Tibial nerve (tissue), 4 donors: ENCODE results near the gene SMIM35. TPM values are rescaled to one million over a fixed set of nuclear protein-coding genes. Genes with fewer than 3 reads are reported as not detected.

Source experiments
- DNase-seq, 2 donors: peaks; one replicate each; pipeline ENCODE4 v3.0.0-alpha.2; 2019; ENCODE audit warnings: low spot score in 2 of 2
- H3K27ac ChIP-seq, 4 donors: fragments of 200-600 bp; sonication (generic) in 3 of 4; one replicate each; pipeline ENCODE4 v1.5.1; 2017 to 2019; ENCODE audit warnings: mild to moderate bottlenecking in 1 of 4
- H3K27me3 ChIP-seq, 2 donors: fragments of 200-600 bp; sonication (generic) in 1 of 2; one replicate each; pipeline versions ENCODE4 v1.5.1 to v1.6.0; 2017 to 2019
- H3K36me3 ChIP-seq, 3 donors: fragments of 200-600 bp; sonication (generic); one replicate each; pipeline ENCODE4 v1.5.1; 2018 to 2019
- H3K4me1 ChIP-seq, 4 donors: fragments of 200-600 bp; sonication (generic) in 3 of 4; one replicate each; pipeline ENCODE4 v1.5.1; 2017 to 2019
- H3K4me3 ChIP-seq, 4 donors: fragments of 200-600 bp; sonication (generic) in 3 of 4; one replicate each; pipeline ENCODE4 v1.5.1; 2017 to 2019; ENCODE audit warnings: mild to moderate bottlenecking in 1 of 4, moderate library complexity in 1 of 4
- H3K9me3 ChIP-seq, 4 donors: fragments of 200-600 bp; sonication (generic) in 3 of 4; one replicate each; pipeline ENCODE4 v1.5.1; 2017 to 2019
- CTCF ChIP-seq, 5 experiments: fragments of 200-600 bp in 3 of 5; fragments of 450-650 bp in 2 of 5; sonication (generic) in 3 of 5; IDR thresholded peaks; one replicate each; pipeline ENCODE4 v1.5.1; 2016 to 2019; ENCODE audit warnings: antibody characterized with exemption in 5 of 5, mild to moderate bottlenecking in 3 of 5, moderate library complexity in 2 of 5
- EP300 ChIP-seq, 2 donors: sonication (generic); formaldehyde crosslinking; IDR thresholded peaks; one replicate each; pipeline ENCODE4 v1.6.1; 2017; ENCODE audit warnings: antibody characterized with exemption in 2 of 2, mild to moderate bottlenecking in 1 of 2
- POLR2A ChIP-seq, 2 donors: fragments of 450-650 bp; IDR thresholded peaks; one replicate each; pipeline ENCODE4 v1.6.1; 2017; ENCODE audit warnings: antibody characterized with exemption in 2 of 2, mild to moderate bottlenecking in 2 of 2, moderate library complexity in 2 of 2
- WGBS, 2 donors: methylation state at CpG; one replicate each; pipeline ENCODE4 v1.1.5; 2018; 5-methylcytosine and 5-hydroxymethylcytosine counted together
- total RNA-seq, 4 donors: library from RNA; depleted of rRNA; stranded (reverse); fragments of >200 nt; gene quantifications; one replicate each; pipeline ENCODE4 v1.1.0, GENCODE V29; 2016

SMIM35 gene
- total RNA-seq, 4 donors from 2014 or later: not detected

- peaks cover 0 to 10% (median 0%) of the 10 kb centered on the region in 4 donors for H3K4me1 ChIP-seq
- no peaks in the 10 kb centered on the region for H3K36me3 ChIP-seq
- no peak overlapping the region for H3K27ac ChIP-seq
- WGBS, 2 donors: 60 to 66% methylated on average over 4 of the region's 4 CpGs
- H3K9me3 ChIP-seq: peaks cover 0 to 22% (median 4%) of the 10 kb centered on the region in 4 donors
- no peak for DNase-seq
- H3K4me3 ChIP-seq: no peak overlapping the region
- no peaks in the 10 kb centered on the region for H3K27me3 ChIP-seq
- TF ChIP-seq CTCF (IDR thresholded peaks at IDR 0.05): no peak
- no peak for TF ChIP-seq POLR2A (IDR thresholded peaks at IDR 0.05)
- TF ChIP-seq EP300 (IDR thresholded peaks at IDR 0.05): no peak
Observed at GRCh38 chr11:118017631-118018315, 69.0 kb downstream of the SMIM35 start.

- H3K27me3 ChIP-seq: no peaks in the 10 kb centered on the region
- peaks cover 0 to 22% (median 4%) of the 10 kb centered on the region in 4 donors for H3K9me3 ChIP-seq
- peaks cover 0 to 17% (median 0%) of the 10 kb centered on the region in 4 donors for H3K4me1 ChIP-seq
- no peak overlapping the region for H3K4me3 ChIP-seq
- no peaks in the 10 kb centered on the region for H3K36me3 ChIP-seq
- WGBS, 2 donors: 65 to 67% methylated on average over 3 of the region's 3 CpGs
- no peak for DNase-seq
- H3K27ac ChIP-seq: no peak overlapping the region
- no peak for TF ChIP-seq POLR2A (IDR thresholded peaks at IDR 0.05)
- TF ChIP-seq EP300 (IDR thresholded peaks at IDR 0.05): no peak
- no peak for TF ChIP-seq CTCF (IDR thresholded peaks at IDR 0.05)
Observed at GRCh38 chr11:118017111-118017510, 69.7 kb downstream of the SMIM35 start.

DNA sequence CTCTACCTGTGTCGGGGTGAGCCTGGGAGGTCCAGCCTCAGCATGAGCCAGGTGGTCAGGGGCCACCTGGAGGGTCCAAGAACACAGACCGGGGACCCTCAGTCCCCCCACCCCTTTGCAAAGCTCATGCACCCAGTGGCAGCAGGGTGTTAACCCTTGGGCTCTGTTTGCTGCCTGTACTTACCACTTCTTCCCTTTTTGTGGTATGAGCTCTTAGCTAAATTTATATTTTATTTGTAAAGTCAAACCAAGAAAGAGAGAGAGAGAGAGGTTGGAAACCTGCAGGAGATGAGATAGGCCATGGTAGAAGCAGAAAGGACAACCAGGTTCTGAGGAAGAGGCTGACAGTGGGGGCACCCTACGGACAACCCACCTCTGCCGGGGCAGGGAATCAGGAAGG is 70.7 kb downstream of the SMIM35 start:
- Histone ChIP-seq H3K27me3 (no peaks in the 10 kb centered on the region), H3K27ac (no peak overlapping the region), H3K4me3 (no peak overlapping the region), H3K36me3 (no peaks in the 10 kb centered on the region), H3K4me1 (peaks cover 0 to 25% (median 0%) of the 10 kb centered on the region in 4 donors), H3K9me3 (peaks cover 0 to 17% (median under 1%) of the 10 kb centered on the region in 4 donors)
- no peak for DNase-seq
- TF ChIP-seq CTCF (IDR thresholded peaks at IDR 0.05) (no peak), POLR2A (IDR thresholded peaks at IDR 0.05) (no peak), EP300 (IDR thresholded peaks at IDR 0.05) (no peak)
- WGBS, 2 donors: 63 to 77% methylated on average over 4 of the region's 4 CpGs

DNA sequence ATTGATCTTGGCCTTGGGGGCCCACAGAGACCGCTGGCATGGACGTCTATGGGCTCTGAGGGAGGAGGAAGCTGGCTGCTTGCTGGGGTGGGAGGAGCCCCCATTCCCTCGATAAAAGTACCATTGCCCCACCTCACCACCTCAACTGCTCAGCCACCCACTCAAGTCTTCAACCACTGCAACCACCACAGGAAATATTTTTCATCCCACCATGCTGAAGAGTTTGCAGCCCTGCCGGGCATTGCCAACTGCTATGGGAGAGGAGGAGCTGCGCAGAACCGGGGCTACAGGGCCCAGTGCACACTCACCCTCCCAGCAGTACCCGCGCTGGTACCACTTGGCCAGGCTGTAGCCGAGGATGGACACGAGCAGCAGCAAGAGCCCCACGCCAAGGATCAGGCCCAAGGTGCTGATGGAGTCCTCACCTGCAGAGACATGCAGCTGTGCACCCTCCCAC is 71.3 kb downstream of the SMIM35 start:
- 76 to 77% methylated on average over 11 of the region's 11 CpGs for WGBS, 2 donors
- Histone ChIP-seq H3K4me3 (no peak overlapping the region), H3K27me3 (no peaks in the 10 kb centered on the region), H3K36me3 (no peaks in the 10 kb centered on the region), H3K4me1 (peaks cover 0 to 30% (median 0%) of the 10 kb centered on the region in 4 donors), H3K27ac (no peak overlapping the region), H3K9me3 (peaks cover 0 to 10% (median 0%) of the 10 kb centered on the region in 4 donors)
- TF ChIP-seq CTCF (IDR thresholded peaks at IDR 0.05): no peak
- TF ChIP-seq EP300 (IDR thresholded peaks at IDR 0.05): no peak
- TF ChIP-seq POLR2A (IDR thresholded peaks at IDR 0.05): no peak
- DNase-seq: no peak

DNA sequence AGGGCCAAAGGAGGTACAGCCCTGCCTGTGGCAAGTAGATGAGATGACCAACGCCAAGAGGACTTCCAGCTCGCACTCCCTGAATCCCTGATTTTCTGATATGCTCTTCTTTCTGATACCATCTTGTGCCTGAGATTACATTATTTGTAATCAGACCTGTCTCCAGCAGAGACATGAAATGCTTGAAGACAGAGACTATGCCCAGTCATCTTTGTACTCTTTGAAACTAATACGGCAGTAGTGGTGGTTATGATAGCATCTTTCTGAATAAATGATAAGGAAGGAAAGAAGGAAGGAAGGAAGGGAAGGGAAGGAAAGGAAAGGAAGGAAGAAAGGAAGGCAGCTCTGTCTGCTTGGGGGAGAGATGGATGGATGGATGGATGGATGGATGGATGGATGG is 72.7 kb downstream of the SMIM35 start:
- Histone ChIP-seq H3K9me3 (peaks cover 0 to 10% (median 0%) of the 10 kb centered on the region in 4 donors), H3K27ac (no peak overlapping the region), H3K4me3 (no peak overlapping the region), H3K27me3 (no peaks in the 10 kb centered on the region), H3K4me1 (peaks cover 0 to 41% (median 0%) of the 10 kb centered on the region in 4 donors), H3K36me3 (no peaks in the 10 kb centered on the region)
- 94 to 97% methylated on average over 3 of the region's 3 CpGs for WGBS, 2 donors
- TF ChIP-seq CTCF (IDR thresholded peaks at IDR 0.05) (no peak), EP300 (IDR thresholded peaks at IDR 0.05) (no peak), POLR2A (IDR thresholded peaks at IDR 0.05) (no peak)
- no peak for DNase-seq
